WTC11 (cell line): ENCODE data around the gene GIPR.

Experiments used
- CREB1 ChIP-seq: sonication (generic); formaldehyde crosslinking; IDR thresholded peaks from 2 replicates; pipeline ENCODE4 v1.8.0; 2023; ENCODE audit warnings: mild to moderate bottlenecking, missing genetic modification reagents
- CTCF ChIP-seq: fragments of 200-600 bp; IDR thresholded peaks from 2 replicates; pipeline ENCODE4 v1.8.0; 2022; ENCODE audit warnings: antibody characterized with exemption
- E2F4 ChIP-seq: sonication (generic); formaldehyde crosslinking; IDR thresholded peaks from 2 replicates; pipeline ENCODE4 v1.8.1; 2022; ENCODE audit warnings: low read depth, mild to moderate bottlenecking, moderate library complexity, missing genetic modification reagents, borderline replicate concordance
- ELF4 ChIP-seq: sonication (generic); formaldehyde crosslinking; IDR thresholded peaks from 2 replicates; pipeline ENCODE4 v1.8.1; 2022; ENCODE audit warnings: low read depth, mild to moderate bottlenecking, moderate library complexity, missing genetic modification reagents
- GABPB1 ChIP-seq: sonication (generic); formaldehyde crosslinking; IDR thresholded peaks from 2 replicates; pipeline ENCODE4 v1.8.1; 2023; ENCODE audit warnings: mild to moderate bottlenecking, missing genetic modification reagents
- IRF1 ChIP-seq: sonication (generic); formaldehyde crosslinking; IDR thresholded peaks from 2 replicates; pipeline ENCODE4 v1.8.0; 2023; ENCODE audit warnings: missing genetic modification reagents
- MAX ChIP-seq: sonication (generic); formaldehyde crosslinking; IDR thresholded peaks from 2 replicates; pipeline ENCODE4 v1.8.0; 2022; ENCODE audit warnings: mild to moderate bottlenecking, missing genetic modification reagents
- MXD4 ChIP-seq: fragments of 250-450 bp; sonication (Bioruptor Pico); IDR thresholded peaks from 2 replicates; pipeline ENCODE4 v1.8.0; 2021; ENCODE audit warnings: mild to moderate bottlenecking, moderate library complexity, borderline replicate concordance
- NR1H2 ChIP-seq: sonication (generic); formaldehyde crosslinking; IDR thresholded peaks from 2 replicates; pipeline ENCODE4 v1.9.0; 2021; ENCODE audit warnings: mild to moderate bottlenecking, moderate library complexity, missing genetic modification reagents
- NR3C1 ChIP-seq: sonication (generic); formaldehyde crosslinking; conservative IDR thresholded peaks from 2 replicates; pipeline ENCODE4 v1.8.1; 2023; ENCODE audit warnings: low read depth, mild to moderate bottlenecking, missing genetic modification reagents
- RORB ChIP-seq: fragments of 250-450 bp; sonication (Bioruptor Pico); IDR thresholded peaks from 2 replicates; pipeline ENCODE4 v1.9.0; 2021; ENCODE audit warnings: mild to moderate bottlenecking
- SOX15 ChIP-seq: fragments of 250-450 bp; sonication (Bioruptor Pico); IDR thresholded peaks from 2 replicates; pipeline ENCODE4 v1.9.0; 2021; ENCODE audit warnings: mild to moderate bottlenecking
- USF2 ChIP-seq: sonication (generic); formaldehyde crosslinking; IDR thresholded peaks from 2 replicates; pipeline ENCODE4 v1.8.1; 2023; ENCODE audit warnings: mild to moderate bottlenecking, missing genetic modification reagents, moderate library complexity
- ZBTB21 ChIP-seq: sonication (generic); formaldehyde crosslinking; IDR thresholded peaks from 2 replicates; pipeline ENCODE4 v1.8.1; 2023; ENCODE audit warnings: mild to moderate bottlenecking, missing genetic modification reagents, borderline replicate concordance

- TF ChIP-seq SOX15 (CRISPR knock-in tag) (no peak), CTCF (no peak), ZBTB21 (no peak), MXD4 (CRISPR knock-in tag) (no peak), NR3C1 (CRISPR knock-in tag) (no peak), USF2 (no peak), IRF1 (CRISPR knock-in tag) (no peak), NR1H2 (CRISPR knock-in tag) (no peak), MAX (CRISPR knock-in tag) (no peak), GABPB1 (CRISPR knock-in tag) (no peak), ELF4 (CRISPR knock-in tag) (no peak), E2F4 (no peak), CREB1 (CRISPR knock-in tag) (no peak), RORB (CRISPR knock-in tag) (no peak)
These were observed 7.4 kb upstream of the GIPR start for GRCh38 chr19:45660636-45661035.
